GM19438 (cell line): ENCODE results near the gene GJA4.

Experiments used
- ATAC-seq: cut with Tn5 transposase; IDR thresholded peaks from one replicate; pipeline ENCODE4 v1.9.1; 2021; ENCODE audit warnings: low read depth; ENCODE audit not compliant: unreplicated experiment

The GJA4 gene

DNA sequence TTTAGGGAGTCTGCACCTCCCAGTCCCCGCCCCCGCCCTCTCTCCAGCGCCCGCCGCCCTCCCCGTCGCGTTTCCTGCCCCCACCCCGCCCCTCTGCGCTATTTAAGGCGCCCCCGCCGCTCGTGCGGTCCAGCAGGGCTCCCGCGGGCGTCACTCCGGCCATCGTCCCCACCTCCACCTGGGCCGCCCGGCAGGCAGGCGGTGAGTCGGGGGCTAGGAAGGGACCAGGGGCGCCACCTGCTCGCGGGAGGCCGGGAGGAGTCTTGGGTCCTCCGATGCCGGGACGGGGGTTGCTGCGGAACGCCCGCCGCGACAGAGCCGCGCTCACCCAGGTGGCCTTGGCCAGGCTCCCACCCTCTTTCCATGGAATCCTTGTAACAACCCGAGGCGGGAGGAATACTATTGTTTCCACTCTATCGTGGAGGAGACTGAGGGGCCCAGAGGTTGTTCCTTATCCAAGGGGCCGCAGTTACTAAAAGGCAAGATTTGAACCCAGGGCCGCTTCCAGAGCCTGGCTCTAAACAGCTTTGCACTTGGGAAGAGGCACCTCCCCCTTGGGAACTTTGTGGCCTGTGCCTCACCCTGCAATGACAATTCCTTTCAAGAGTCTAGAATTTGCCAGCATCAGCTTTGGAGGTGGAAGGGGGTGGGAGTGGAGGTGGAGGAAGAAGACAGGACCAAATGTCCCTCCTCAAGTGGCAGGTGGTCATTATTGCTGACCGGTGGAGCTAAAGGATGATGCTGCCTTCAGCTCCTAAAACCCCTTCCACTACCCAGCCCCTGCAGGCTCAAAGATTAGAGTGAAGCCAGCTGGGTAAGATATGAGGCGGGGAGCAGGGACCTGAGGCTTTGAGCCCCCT, at the start of gene GJA4:
Gene GJA4, plus strand, starts transcription at position 132 of the 860 bp plus-strand sequence. CDS start 1,215 bp downstream, outside the sequence.
- ATAC-seq = no peak

DNA sequence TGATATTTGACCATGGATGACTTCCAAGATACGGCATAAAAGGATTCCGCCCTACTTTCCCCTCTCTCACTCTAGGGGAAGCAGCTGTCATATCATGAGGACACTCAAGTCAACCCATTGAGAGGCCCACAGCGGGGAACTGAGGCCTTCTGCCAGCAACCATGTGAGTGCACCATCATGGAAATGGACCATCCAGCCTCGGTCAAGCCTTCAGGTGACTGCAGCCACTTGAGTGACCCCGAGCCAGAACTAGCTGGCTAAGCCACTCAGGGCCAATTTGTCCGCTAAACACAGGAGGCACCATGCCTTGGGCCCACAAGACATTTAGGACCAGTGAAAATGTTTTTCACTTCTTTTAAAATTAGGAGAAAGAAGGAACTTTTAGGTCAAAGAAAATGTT, 49.0 kb upstream of the GJA4 start:
- ATAC-seq = no peak

DNA sequence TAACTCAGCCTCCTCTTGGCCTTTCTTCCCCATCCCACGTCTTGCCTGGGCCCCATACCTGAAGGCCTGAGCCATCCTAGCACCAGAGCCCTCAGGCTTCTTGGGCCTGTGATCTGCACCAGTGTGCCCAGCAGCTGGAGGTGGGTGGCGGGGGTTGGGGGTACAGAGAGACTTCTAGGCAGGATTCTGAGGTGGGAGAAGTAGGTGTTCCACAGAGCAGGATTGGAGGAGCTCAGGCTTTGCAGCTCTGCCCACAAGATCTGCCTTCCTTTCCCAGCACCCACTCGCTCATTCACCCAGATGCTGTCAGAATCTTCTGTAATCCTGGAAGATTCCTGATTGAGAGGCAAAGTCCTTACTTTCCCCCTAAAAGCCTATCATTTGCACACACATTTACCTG, 47.9 kb upstream of the GJA4 start:
- ATAC-seq = no peak

DNA sequence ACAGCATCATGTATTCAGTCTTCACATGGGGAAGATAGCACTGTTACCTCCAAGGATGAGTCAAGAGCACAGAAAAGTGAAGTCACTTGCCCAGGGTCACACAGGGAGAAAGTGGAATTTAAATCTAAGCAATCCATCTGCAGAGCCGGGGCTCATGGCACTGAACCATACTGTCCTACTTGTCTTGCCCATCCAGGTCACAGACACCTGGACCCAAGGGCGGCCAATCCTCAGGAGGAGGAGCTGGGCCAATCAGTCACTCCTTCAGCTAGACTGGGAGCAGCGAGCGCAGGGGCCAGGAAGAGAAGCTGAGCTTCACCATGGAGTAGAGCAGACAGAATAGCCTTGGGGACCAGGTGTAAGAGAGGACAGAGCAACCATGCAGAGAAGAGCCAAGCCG, 47.1 kb upstream of the GJA4 start:
- no peak for ATAC-seq

DNA sequence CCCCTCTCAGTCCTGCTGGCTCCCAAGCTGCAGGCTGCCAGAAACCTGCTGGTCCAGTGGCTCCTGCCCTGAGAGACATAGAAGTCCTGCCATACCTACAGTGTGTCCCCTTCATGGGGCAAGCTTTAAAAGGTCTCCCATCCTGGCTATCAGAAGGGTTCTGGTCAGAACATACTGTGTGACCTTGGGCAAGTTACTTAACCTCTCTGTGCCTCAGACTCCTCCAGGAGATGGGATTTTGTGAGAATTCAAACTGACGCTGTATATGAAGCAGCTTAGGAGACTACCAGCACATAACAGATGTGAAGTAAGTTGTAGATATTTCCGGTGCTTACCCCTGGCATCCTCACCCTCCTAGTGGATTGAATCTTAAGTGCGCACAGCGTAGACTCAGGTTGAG, 46.7 kb upstream of the GJA4 start:
- no peak for ATAC-seq

DNA sequence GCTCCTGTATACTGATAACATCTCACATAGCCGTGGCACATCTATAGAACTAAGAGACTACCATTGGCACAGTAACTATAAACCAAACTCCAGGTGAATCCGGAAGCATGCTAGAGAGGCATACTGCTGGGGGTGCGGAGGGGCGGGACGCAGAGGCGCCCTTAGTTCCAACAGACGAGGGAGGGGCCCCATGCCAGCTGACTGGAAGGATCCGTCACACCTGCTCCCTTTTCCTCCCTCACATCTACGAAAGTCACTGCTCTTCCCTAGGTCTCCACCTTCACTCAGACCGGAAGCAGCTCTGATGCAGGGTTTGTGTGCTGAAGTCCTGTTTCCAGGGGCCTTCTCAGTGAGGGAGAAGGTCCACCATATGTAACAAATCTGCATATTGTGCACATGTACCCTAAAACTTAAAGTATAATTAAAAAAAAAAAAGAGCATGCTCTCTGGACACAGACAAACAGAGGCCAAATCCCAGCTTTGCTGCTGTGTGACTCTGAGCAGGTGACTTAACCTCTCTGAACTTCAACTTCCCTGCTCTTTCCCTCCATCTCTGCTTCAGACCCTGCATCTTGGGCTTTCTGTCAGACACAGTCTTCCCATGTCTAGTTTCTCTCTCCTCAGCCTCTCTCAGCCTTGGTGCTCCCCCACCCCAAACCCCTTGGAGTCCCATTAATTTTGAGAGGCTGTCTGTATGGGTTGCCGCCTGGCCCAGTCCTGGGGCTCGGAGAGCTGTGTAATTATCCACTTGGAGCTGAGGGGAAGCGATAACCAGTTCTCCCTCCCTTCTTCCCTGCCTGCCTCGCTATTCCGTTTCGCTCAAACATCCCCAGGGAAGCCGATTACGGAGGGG, 45.8 kb upstream of the GJA4 start:
- ATAC-seq = no peak

DNA sequence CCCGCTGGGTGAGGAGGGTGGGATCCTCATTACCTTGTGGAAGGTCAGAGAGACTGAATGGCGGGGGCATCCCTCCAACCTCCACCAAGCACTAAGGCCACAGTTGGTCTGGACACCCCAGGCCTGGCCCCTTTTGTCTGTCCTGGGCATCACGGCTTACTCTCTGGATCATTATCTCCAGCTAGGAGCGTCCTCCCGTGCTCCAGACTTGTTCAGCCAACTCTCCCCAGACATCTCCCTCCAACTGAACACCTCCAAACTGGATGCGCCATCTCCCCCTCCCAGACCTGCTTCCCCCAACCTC, 45.2 kb upstream of the GJA4 start:
- ATAC-seq = no peak

DNA sequence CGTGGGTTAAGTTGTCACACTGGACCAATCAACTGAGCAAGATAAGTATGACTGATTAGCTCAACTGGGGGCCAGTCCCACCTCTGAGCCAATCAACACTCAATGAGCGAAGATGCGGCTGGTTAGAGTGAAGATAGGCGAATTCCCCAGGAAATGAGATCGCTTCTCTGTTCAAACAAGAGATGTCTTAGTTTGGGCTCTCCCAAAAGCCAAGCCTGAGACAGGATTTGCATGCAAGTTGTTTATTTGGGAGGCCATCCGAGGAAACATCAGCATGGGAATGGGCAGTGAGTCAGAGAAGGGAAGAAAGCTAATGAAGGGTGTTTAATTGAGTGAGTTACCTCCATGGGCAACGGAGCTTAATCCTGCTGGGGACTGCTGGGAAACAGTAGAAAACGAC, 42.8 kb upstream of the GJA4 start:
- no peak for ATAC-seq

DNA sequence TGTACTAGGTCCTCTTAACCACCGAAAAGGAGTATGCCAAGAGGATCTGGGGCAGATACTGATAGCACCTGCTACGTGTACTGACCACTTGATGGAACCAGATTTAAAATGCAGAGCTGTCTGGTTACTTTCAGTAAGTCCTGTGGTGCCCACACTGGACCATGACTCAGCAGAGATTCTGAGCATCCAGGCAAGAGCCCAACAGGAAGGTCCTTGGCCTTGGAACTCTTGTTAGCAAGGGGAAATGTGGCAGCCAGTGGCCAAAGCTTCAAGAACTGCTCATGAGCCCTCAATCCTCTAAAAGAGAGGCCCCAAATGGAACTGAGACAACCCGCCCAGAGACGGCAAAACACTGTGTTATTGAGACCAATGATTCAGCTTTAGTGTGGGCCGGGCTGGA, 42.2 kb upstream of the GJA4 start:
- ATAC-seq = no peak

DNA sequence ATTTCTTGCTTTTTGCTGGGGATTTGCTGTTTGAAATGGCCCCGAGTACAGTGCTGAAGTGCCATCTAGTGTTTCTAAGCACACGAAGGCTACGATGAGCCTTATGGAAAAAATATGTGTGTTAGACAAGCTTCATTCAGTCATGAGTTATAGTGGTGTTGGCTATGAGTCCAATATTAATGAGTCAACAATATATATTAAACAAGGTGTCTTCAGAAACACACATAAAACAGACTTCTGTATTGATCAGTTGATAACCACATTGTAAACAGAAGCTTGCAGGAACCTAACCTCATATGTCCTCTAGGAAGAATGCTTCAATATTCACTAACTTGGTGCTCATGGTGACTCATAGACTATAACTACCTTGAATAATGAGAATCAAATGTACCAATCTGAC, 39.6 kb upstream of the GJA4 start:
- no peak for ATAC-seq

DNA sequence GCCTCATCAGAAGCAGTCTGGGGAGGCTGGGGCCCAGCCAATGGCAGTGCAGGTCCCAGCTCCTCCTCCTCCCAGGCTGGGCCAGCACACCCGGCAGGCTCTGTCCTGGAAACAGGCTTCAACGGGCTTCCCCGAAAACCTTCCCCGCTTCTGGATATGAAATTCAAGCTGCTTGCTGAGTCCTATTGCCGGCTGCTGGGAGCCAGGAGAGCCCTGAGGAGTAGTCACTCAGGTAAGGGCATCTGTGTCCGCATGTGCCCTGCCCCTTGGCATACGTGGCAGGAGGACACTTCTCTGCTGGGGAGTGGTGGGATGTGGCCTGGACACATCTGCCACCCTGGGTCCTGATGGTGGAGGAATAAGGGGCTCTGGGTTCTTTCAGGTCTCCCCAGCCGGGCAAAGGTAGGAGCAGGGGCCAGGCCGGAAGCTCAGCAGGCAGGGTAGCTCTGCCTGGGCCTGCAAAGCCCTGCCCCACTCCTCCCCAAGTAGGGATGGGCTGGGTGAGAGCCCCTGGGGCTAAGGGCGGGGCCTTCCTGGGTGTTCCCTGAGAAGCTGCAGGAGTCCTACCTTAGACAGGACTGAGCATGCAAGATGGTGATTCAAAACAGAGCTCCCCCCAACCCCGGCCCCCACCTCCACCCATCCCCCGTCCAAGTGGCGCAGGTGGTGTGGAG, 37.7 kb upstream of the GJA4 start, which contains the start of gene GJB5:
Gene GJB5, plus strand, starts transcription at position 84 of the 674 bp plus-strand sequence. CDS start 2,284 bp downstream, outside the sequence.
- ATAC-seq = no peak

DNA sequence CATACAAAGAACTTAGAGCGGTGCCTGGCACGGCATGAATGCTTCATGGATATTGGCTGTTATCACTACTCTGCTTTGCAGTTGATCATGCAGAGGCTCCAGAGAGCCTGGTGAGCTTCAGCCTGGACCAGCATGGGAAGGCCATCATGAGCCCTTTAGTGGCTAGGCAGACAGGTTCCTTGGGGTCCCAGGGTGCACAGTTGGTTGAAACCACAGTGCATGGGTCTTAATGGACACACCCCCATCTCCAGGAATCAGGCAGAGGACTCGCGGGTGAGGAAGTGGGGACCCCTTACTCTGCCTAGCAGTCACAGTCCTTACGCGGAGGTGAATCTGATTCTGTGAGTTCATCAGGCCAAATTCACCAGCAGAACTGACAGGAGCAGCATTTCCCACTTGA, 36.8 kb upstream of the GJA4 start:
- ATAC-seq = no peak

DNA sequence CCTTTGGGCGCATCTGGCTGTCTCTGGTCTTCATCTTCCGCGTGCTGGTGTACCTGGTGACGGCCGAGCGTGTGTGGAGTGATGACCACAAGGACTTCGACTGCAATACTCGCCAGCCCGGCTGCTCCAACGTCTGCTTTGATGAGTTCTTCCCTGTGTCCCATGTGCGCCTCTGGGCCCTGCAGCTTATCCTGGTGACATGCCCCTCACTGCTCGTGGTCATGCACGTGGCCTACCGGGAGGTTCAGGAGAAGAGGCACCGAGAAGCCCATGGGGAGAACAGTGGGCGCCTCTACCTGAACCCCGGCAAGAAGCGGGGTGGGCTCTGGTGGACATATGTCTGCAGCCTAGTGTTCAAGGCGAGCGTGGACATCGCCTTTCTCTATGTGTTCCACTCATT, 35.4 kb upstream of the GJA4 start:
- no peak for ATAC-seq

DNA sequence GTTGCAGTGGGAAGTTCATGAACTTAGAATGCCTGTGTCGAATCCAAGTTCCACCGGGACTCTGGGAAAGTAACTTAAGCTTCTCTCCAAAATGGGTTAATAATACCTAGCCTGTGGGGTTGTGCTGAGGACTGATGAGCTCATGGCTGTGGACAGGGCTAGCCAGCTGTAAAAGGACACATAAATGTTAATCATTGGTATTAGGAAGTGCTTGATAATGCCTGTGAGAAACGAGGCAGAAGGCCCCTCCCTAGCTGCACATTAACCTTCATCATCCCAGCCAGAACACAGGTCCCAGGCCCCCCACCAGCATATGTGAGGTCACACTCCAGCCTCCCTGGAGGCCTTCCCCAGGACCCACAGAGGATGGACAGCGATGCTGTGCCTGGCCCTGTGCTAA, 34.0 kb upstream of the GJA4 start:
- ATAC-seq = no peak

DNA sequence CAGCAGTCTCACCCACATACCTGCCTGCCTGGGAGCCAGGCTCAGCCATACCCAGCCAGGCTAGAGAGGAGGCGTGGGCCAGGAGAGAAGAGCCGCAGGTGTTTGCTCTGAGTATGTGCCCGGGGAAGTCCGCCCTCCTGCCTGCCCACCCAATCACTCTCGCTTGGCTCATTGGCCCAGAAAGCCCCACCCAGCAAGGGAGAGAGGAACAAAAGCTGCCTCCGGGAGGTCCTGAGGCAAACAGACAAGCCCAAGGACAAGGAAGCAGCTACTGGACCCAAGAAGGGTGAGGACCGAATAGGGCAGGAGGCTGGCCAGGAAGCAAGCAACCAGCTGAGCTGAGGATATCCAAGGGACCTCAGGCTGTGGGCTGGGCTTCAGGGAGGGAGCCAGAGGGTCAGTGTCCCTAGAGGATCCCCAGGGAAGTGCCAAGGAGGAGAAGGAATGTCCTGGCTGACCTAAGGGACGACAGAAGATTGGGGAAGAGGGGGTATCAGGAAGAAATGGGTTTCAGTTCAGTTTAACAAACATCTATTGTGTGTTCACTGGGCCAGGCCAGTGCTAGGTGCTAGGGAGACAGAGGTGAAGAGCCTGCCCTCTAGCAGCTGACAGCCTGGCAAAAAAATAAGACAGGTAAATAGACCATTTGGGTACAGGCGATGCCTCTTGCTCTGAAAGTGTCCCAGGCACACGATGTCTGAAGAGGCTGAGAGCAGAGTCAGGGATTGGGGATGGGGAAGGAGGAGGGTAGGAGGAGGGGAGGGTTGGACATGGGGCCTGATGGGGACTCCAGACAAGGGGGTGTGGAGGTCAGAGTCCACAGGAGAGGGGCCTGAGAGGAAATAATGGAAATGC, 33.1 kb upstream of the GJA4 start, which contains the start of gene GJB4:
Gene GJB4, plus strand, starts transcription at position 238 of the 855 bp plus-strand sequence. CDS start 1,515 bp downstream, outside the sequence.
- ATAC-seq = no peak

DNA sequence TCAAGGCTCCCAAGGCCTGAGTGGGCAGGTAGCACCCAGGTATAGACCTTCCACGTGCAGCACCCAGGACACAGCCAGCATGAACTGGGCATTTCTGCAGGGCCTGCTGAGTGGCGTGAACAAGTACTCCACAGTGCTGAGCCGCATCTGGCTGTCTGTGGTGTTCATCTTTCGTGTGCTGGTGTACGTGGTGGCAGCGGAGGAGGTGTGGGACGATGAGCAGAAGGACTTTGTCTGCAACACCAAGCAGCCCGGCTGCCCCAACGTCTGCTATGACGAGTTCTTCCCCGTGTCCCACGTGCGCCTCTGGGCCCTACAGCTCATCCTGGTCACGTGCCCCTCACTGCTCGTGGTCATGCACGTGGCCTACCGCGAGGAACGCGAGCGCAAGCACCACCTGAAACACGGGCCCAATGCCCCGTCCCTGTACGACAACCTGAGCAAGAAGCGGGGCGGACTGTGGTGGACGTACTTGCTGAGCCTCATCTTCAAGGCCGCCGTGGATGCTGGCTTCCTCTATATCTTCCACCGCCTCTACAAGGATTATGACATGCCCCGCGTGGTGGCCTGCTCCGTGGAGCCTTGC, 31.5 kb upstream of the GJA4 start:
- ATAC-seq = no peak

DNA sequence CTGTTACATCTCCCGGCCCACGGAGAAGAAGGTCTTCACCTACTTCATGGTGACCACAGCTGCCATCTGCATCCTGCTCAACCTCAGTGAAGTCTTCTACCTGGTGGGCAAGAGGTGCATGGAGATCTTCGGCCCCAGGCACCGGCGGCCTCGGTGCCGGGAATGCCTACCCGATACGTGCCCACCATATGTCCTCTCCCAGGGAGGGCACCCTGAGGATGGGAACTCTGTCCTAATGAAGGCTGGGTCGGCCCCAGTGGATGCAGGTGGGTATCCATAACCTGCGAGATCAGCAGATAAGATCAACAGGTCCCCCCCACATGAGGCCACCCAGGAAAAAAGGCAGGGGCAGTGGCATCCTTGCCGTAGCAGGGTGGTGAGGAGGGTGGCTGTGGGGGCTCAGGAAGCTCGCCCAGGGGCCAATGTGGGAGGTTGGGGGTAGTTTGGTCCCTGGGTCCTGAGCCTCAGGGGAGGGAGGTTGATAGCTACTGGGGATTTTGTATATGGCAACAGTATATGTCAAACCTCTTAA, 31.0 kb upstream of the GJA4 start:
- ATAC-seq = no peak

DNA sequence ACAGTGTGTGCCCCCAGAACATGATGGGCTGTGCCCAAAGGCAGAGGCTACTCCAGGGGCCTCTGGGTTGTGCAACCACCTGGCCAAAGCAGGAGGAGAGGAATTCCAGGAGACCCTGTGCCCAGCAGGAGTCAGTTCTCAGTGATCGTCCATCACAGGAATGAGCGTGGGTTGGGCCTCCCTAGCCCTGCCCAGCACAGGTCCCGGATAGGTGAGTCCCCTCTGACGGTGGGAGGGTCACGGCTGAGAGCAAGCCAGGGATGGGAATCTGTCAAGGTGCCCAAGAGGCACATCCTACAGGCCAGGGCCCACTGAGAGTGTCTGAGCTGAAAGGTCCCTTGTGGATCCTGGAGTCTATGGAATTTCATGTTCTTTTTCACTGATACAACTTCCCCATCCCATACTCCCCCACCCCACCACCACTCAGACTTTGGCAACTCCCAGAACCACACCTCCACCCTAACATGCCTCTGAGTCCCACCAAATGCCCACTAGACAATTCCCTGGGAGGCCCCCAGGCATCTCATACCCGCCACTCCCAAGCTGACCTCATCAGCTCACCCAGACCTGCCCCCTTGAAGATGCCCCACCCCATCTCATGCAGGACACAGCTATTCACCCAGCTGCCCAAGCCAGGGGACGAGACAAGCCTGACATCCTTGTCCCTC, 30.2 kb upstream of the GJA4 start:
- no peak for ATAC-seq

DNA sequence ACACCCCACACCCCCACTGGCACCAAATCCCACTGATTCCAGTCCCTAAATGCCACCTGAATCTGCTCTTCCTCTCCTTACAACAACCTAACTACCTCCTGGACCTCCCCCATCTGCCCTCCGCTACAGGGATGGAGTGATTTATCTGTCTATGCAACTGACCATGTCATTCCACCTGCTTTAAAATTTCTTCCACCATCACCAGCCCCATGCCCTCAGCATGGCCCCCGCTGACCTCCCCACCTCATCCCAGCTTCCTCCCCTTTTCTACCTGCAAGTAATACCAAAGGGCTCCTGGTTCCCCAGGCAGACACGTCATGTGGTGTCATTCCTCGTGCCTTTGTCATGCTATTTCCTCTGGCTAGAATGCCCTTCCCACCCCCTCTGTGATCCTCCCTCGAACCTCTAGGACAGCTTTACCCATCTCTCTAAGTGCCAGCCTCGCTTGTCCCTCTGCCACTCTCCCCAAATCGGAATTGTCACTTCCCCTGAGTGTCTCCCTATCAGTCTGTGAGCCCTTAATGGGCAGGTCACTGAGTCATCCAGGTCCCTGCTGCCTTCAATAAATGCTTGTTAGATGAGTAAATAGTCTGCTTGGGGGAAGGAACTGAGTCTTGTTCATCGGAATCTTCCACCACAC, 29.5 kb upstream of the GJA4 start:
- no peak for ATAC-seq
